Astrocyte (in vitro differentiated cells and primary cell): ENCODE data around the gene CFAP74. TPM values are rescaled to one million over a fixed set of nuclear protein-coding genes. Genes with fewer than 3 reads are reported as not detected.

Source experiments
- DNase-seq: peaks from one replicate; pipeline ENCODE4 v3.0.0-alpha.2; 2010; ENCODE audit warnings: low read depth
- FAIRE-seq: peaks from 2 replicates; lab custom pipeline; 2011; peaks lifted over from hg19 to GRCh38; lab: Jason Lieb, UNC
- H2AFZ ChIP-seq: 2 replicates; pipeline ENCODE4 v1.6.0; 2012; ENCODE audit warnings: low read depth, low read length, inconsistent platforms
- H3K27ac ChIP-seq: 2 replicates; pipeline ENCODE4 v1.5.1; 2011; ENCODE audit warnings: low read depth, low read length, inconsistent platforms
- H3K27me3 ChIP-seq: 2 replicates; pipeline ENCODE4 v1.6.0; 2011; ENCODE audit warnings: low read length, inconsistent platforms; ENCODE audit not compliant: insufficient read depth
- H3K36me3 ChIP-seq: 2 replicates; pipeline ENCODE4 v1.5.1; 2011; ENCODE audit warnings: low read length, inconsistent platforms; ENCODE audit not compliant: insufficient read depth
- H3K4me1 ChIP-seq: 2 replicates; pipeline ENCODE4 v1.5.1; 2011; ENCODE audit warnings: low read length, inconsistent platforms; ENCODE audit not compliant: insufficient read depth
- H3K4me2 ChIP-seq: 2 replicates; pipeline ENCODE4 v1.6.0; 2012; ENCODE audit warnings: low read length, inconsistent platforms
- H3K4me3 ChIP-seq: 2 replicates; pipeline ENCODE4 v1.5.1; 2011; ENCODE audit warnings: low read depth, mild to moderate bottlenecking, low read length, inconsistent platforms; ENCODE audit not compliant: insufficient read depth
- H3K79me2 ChIP-seq: 2 replicates; pipeline ENCODE4 v1.6.0; 2012; ENCODE audit warnings: mild to moderate bottlenecking, low read length, inconsistent platforms; ENCODE audit not compliant: insufficient read depth
- H3K9ac ChIP-seq: 2 replicates; pipeline ENCODE4 v1.6.0; 2012; ENCODE audit warnings: mild to moderate bottlenecking, low read length, inconsistent platforms
- H3K9me3 ChIP-seq: 2 replicates; pipeline ENCODE4 v1.5.1; 2012; ENCODE audit warnings: low read depth, mild to moderate bottlenecking, low read length, inconsistent platforms; ENCODE audit not compliant: insufficient read depth
- H4K20me1 ChIP-seq: 2 replicates; pipeline ENCODE4 v1.6.0; 2012; ENCODE audit warnings: low read length, inconsistent platforms; ENCODE audit not compliant: insufficient read depth
- H3K27ac Mint-ChIP-seq: one replicate; pipeline ENCODE4 v1.8.0; 2021; ENCODE audit warnings: mild to moderate bottlenecking, mixed read lengths; ENCODE audit not compliant: unreplicated experiment
- H3K27me3 Mint-ChIP-seq: one replicate; pipeline ENCODE4 v1.8.0; 2021; ENCODE audit warnings: low read depth, mixed read lengths; ENCODE audit not compliant: unreplicated experiment
- H3K36me3 Mint-ChIP-seq: one replicate; pipeline ENCODE4 v1.8.0; 2021; ENCODE audit warnings: low read depth, mixed read lengths; ENCODE audit not compliant: unreplicated experiment
- H3K4me1 Mint-ChIP-seq: one replicate; pipeline ENCODE4 v1.8.0; 2021; ENCODE audit warnings: low read depth, mixed read lengths; ENCODE audit not compliant: unreplicated experiment
- H3K4me3 Mint-ChIP-seq: one replicate; pipeline ENCODE4 v1.8.0; 2021; ENCODE audit warnings: mild to moderate bottlenecking, moderate library complexity, mixed read lengths; ENCODE audit not compliant: unreplicated experiment
- H3K9me3 Mint-ChIP-seq: one replicate; pipeline ENCODE4 v1.8.0; 2021; ENCODE audit warnings: mild to moderate bottlenecking, mixed read lengths; ENCODE audit not compliant: unreplicated experiment
- EZH2 ChIP-seq: IDR thresholded peaks from 2 replicates; pipeline ENCODE4 v1.6.1; 2012; ENCODE audit warnings: mild to moderate bottlenecking, low read length, inconsistent platforms; ENCODE audit not compliant: insufficient read depth
- total RNA-seq: library from RNA; stranded (reverse); gene quantifications from 2 replicates; pipeline ENCODE4 v1.2.1, GENCODE V29; 2021
- TF ChIP-seq, protein P1 (sequence below): IDR thresholded peaks from 2 replicates; pipeline ENCODE4 v1.5.1; 2011; ENCODE audit warnings: low read depth, mild to moderate bottlenecking, inconsistent platforms, low read length, moderate library complexity; ENCODE audit not compliant: insufficient read depth

CFAP74 gene
- total RNA-seq, 1 donor from 2014 or later, result not detected

- H3K27ac ChIP-seq, result no peak overlapping the region
- H3K9me3 ChIP-seq, result no peaks in the 10 kb centered on the region
- Mint-ChIP-seq H3K9me3 (peaks cover 1% of the 10 kb centered on the region), H3K36me3 (peaks cover 3% of the 10 kb centered on the region), H3K27ac (no peak overlapping the region), H3K27me3 (peaks cover 27% of the 10 kb centered on the region), H3K4me1 (no peaks in the 10 kb centered on the region), H3K4me3 (no peak overlapping the region)
- no peak overlapping the region for H3K4me3 ChIP-seq
- no peak for TF ChIP-seq EZH2
- TF ChIP-seq, protein P1, sequence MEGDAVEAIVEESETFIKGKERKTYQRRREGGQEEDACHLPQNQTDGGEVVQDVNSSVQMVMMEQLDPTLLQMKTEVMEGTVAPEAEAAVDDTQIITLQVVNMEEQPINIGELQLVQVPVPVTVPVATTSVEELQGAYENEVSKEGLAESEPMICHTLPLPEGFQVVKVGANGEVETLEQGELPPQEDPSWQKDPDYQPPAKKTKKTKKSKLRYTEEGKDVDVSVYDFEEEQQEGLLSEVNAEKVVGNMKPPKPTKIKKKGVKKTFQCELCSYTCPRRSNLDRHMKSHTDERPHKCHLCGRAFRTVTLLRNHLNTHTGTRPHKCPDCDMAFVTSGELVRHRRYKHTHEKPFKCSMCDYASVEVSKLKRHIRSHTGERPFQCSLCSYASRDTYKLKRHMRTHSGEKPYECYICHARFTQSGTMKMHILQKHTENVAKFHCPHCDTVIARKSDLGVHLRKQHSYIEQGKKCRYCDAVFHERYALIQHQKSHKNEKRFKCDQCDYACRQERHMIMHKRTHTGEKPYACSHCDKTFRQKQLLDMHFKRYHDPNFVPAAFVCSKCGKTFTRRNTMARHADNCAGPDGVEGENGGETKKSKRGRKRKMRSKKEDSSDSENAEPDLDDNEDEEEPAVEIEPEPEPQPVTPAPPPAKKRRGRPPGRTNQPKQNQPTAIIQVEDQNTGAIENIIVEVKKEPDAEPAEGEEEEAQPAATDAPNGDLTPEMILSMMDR, result peak; percentile 19
- no peaks in the 10 kb centered on the region for H3K4me1 ChIP-seq
- no peaks in the 10 kb centered on the region for H3K36me3 ChIP-seq
- FAIRE-seq (no peak), DNase-seq (no peak)
- H4K20me1 ChIP-seq, result no peaks in the 10 kb centered on the region
- no peaks in the 10 kb centered on the region for H3K79me2 ChIP-seq
- peak overlapping the region; percentile 72 for H3K4me2 ChIP-seq
- H3K9ac ChIP-seq, result no peak overlapping the region
- peak overlapping the region; percentile 69 for H2AFZ ChIP-seq
- peaks cover 22% of the 10 kb centered on the region for H3K27me3 ChIP-seq
These were observed 41.1 kb upstream of the CFAP74 start for GRCh38 chr1:2044510-2045319.

- H3K4me3 Mint-ChIP-seq, result no peak overlapping the region
- Histone ChIP-seq H3K4me3 (no peak overlapping the region), H3K9me3 (no peaks in the 10 kb centered on the region), H4K20me1 (no peaks in the 10 kb centered on the region), H3K4me2 (no peak overlapping the region), H2AFZ (no peak overlapping the region), H3K4me1 (no peaks in the 10 kb centered on the region), H3K36me3 (no peaks in the 10 kb centered on the region), H3K79me2 (no peaks in the 10 kb centered on the region), H3K27ac (no peak overlapping the region), H3K9ac (no peak overlapping the region), H3K27me3 (peaks cover 17% of the 10 kb centered on the region)
- FAIRE-seq, result no peak
- H3K36me3 Mint-ChIP-seq, result peaks cover 3% of the 10 kb centered on the region
- no peak overlapping the region for H3K27ac Mint-ChIP-seq
- DNase-seq, result no peak
- TF ChIP-seq, protein P1, result no peak
- no peak for TF ChIP-seq EZH2
- peaks cover 30% of the 10 kb centered on the region for H3K27me3 Mint-ChIP-seq
- peaks cover 1% of the 10 kb centered on the region for H3K9me3 Mint-ChIP-seq
- no peaks in the 10 kb centered on the region for H3K4me1 Mint-ChIP-seq
These were observed 40.3 kb upstream of the CFAP74 start for GRCh38 chr1:2043886-2044285.
